H1 (cell line): ENCODE results near the gene LFNG. TPM values are rescaled to one million over a fixed set of nuclear protein-coding genes. Genes with fewer than 3 reads are reported as not detected.

Source experiments
- CTCF ChIA-PET: fragments of 300-600 bp; sonication (Branson Sonifier 250); formaldehyde crosslinking; loops from one replicate; lab custom pipeline; 2021; ENCODE audit not compliant: partially characterized antibody; lab: Charles Lee
- POLR2A ChIA-PET: fragments of 300-600 bp; sonication (Branson Sonifier 250); formaldehyde crosslinking; loops from one replicate; lab custom pipeline; 2021; ENCODE audit warnings: inconsistent platforms; ENCODE audit not compliant: partially characterized antibody; lab: Charles Lee
- DNase-seq, 2 experiments: peaks; one replicate each; pipeline versions ENCODE4 v3.0.0 to v3.0.0-alpha.2; 2010 to 2022; ENCODE audit warnings: low spot score in 2 of 2, low read depth in 1 of 2, mixed read lengths in 1 of 2
- FAIRE-seq: peaks from 2 replicates; lab custom pipeline; 2011; peaks lifted over from hg19 to GRCh38; lab: Jason Lieb, UNC
- H2AFZ ChIP-seq: 2 replicates; pipeline ENCODE4 v1.8.1; 2012; ENCODE audit warnings: low read length, inconsistent platforms
- H2AK5ac ChIP-seq: 2 replicates; pipeline ENCODE4 v1.6.1; 2013; ENCODE audit warnings: low read depth, low read length
- H2BK120ac ChIP-seq: replicated peaks from 2 replicates; pipeline ENCODE3; 2013; ENCODE audit warnings: low read depth, low read length, inconsistent platforms
- H2BK12ac ChIP-seq: 2 replicates; pipeline ENCODE4 v1.6.1; 2013; ENCODE audit warnings: low read depth, low read length
- H2BK15ac ChIP-seq: 2 replicates; pipeline ENCODE4 v1.6.1; 2013; ENCODE audit warnings: low read length
- H2BK20ac ChIP-seq: 2 replicates; pipeline ENCODE4 v1.6.1; 2013; ENCODE audit warnings: low read length
- H2BK5ac ChIP-seq: 2 replicates; pipeline ENCODE4 v1.6.1; 2013; ENCODE audit warnings: low read depth, low read length
- H3K14ac ChIP-seq: 2 replicates; pipeline ENCODE4 v1.6.1; 2013; ENCODE audit warnings: inconsistent platforms; ENCODE audit not compliant: insufficient read length
- H3K18ac ChIP-seq: 2 replicates; pipeline ENCODE4 v1.6.1; 2013; ENCODE audit warnings: low read length; ENCODE audit errors: extremely low read depth
- H3K23ac ChIP-seq: 2 replicates; pipeline ENCODE4 v1.6.1; 2013; ENCODE audit warnings: inconsistent platforms; ENCODE audit not compliant: insufficient read length
- H3K23me2 ChIP-seq: 2 replicates; pipeline ENCODE4 v1.6.1; 2013; ENCODE audit warnings: low read depth, low read length
- H3K27ac ChIP-seq: 2 replicates; pipeline ENCODE4 v1.6.1; 2011; ENCODE audit warnings: low read depth, low read length, inconsistent platforms
- H3K27me3 ChIP-seq, 4 experiments: replicated peaks in 1 of 4; 1 replicate in 1 of 4; 2 replicates in 3 of 4; pipeline versions ENCODE4 v1.6.1 to v1.8.1; 2011 to 2013; ENCODE audit warnings: low read length in 3 of 4, mild to moderate bottlenecking in 3 of 4, inconsistent platforms in 2 of 4, mixed read lengths in 2 of 4, moderate library complexity in 1 of 4; ENCODE audit not compliant: control insufficient read depth in 3 of 4, insufficient read depth in 3 of 4; ENCODE audit errors: extremely low read depth in 1 of 4
- H3K36me3 ChIP-seq, 4 experiments: 2 replicates each; pipeline versions ENCODE4 v1.6.1 to v1.8.1; 2011 to 2013; ENCODE audit warnings: mild to moderate bottlenecking in 4 of 4, low read length in 3 of 4, moderate library complexity in 2 of 4, control low read depth in 1 of 4, inconsistent platforms in 1 of 4; ENCODE audit not compliant: insufficient read depth in 4 of 4, control insufficient read depth in 2 of 4
- H3K4ac ChIP-seq: replicated peaks from 2 replicates; pipeline ENCODE3; 2013; ENCODE audit warnings: low read length, low read depth, mixed read lengths, inconsistent platforms; ENCODE audit not compliant: insufficient read length
- H3K4me1 ChIP-seq, 4 experiments: replicated peaks in 1 of 4; 1 replicate in 1 of 4; 2 replicates in 3 of 4; pipeline versions ENCODE4 v1.6.1 to v1.8.1; 2011 to 2013; ENCODE audit warnings: low read length in 3 of 4, inconsistent platforms in 2 of 4, mixed read lengths in 1 of 4; ENCODE audit not compliant: insufficient read depth in 4 of 4, control insufficient read depth in 3 of 4
- H3K4me2 ChIP-seq, 2 experiments: 2 replicates each; pipeline versions ENCODE4 v1.6.1 to v1.8.1; 2011 to 2013; ENCODE audit warnings: low read depth in 2 of 2, low read length in 2 of 2, control low read depth in 1 of 2, inconsistent platforms in 1 of 2, mild to moderate bottlenecking in 1 of 2; ENCODE audit not compliant: insufficient read depth in 1 of 2
- H3K4me3 ChIP-seq, 4 experiments: fragments of 200-600, 300-600 bp in 1 of 4; sonication (generic), shearing (Covaris generic), sonication (Bioruptor Twin) in 1 of 4; 2 replicates each; pipeline versions ENCODE4 v1.5.1 to v1.8.1; 2011 to 2016; ENCODE audit warnings: low read length in 4 of 4, low read depth in 3 of 4, control low read depth in 2 of 4, inconsistent platforms in 2 of 4, mild to moderate bottlenecking in 2 of 4, mixed read lengths in 1 of 4, moderate library complexity in 1 of 4; ENCODE audit not compliant: insufficient read depth in 2 of 4; ENCODE audit errors: extremely low read depth in 1 of 4
- H3K56ac ChIP-seq: replicated peaks from 2 replicates; pipeline ENCODE3; 2013; ENCODE audit warnings: low read depth, mild to moderate bottlenecking, mixed read lengths, low read length, inconsistent platforms; ENCODE audit not compliant: insufficient read length
- H3K79me1 ChIP-seq: 2 replicates; pipeline ENCODE4 v1.6.1; 2013; ENCODE audit warnings: low read depth, low read length, control low read depth
- H3K79me2 ChIP-seq, 2 experiments: 2 replicates each; pipeline versions ENCODE4 v1.6.1 to v1.8.1; 2012 to 2013; ENCODE audit warnings: low read length in 2 of 2, mild to moderate bottlenecking in 2 of 2, inconsistent platforms in 1 of 2; ENCODE audit not compliant: insufficient read depth in 2 of 2, control insufficient read depth in 1 of 2
- H3K9ac ChIP-seq, 4 experiments: replicated peaks in 1 of 4; 1 replicate in 1 of 4; 2 replicates in 3 of 4; pipeline versions ENCODE4 v1.6.1 to v1.8.1; 2011 to 2013; ENCODE audit warnings: low read depth in 3 of 4, low read length in 3 of 4, control low read depth in 2 of 4, mild to moderate bottlenecking in 2 of 4, moderate library complexity in 2 of 4, inconsistent platforms in 1 of 4; ENCODE audit errors: extremely low read depth in 1 of 4
- H3K9me3 ChIP-seq, 2 experiments: 2 replicates each; pipeline versions ENCODE4 v1.6.1 to v1.8.1; 2012 to 2013; ENCODE audit warnings: mild to moderate bottlenecking in 2 of 2, moderate library complexity in 2 of 2, control low read depth in 1 of 2, inconsistent platforms in 1 of 2, low read depth in 1 of 2, low read length in 1 of 2, mixed read lengths in 1 of 2; ENCODE audit not compliant: insufficient read depth in 2 of 2
- H4K20me1 ChIP-seq, 2 experiments: replicated peaks in 1 of 2; 2 replicates each; pipeline versions ENCODE3 to v1.8.1; 2011 to 2013; ENCODE audit warnings: inconsistent platforms in 2 of 2, low read length in 2 of 2, mild to moderate bottlenecking in 1 of 2; ENCODE audit not compliant: insufficient read depth in 2 of 2, control insufficient read depth in 1 of 2
- H4K5ac ChIP-seq: 2 replicates; pipeline ENCODE4 v1.6.1; 2013; ENCODE audit warnings: low read length, low read depth, mixed read lengths, inconsistent platforms; ENCODE audit not compliant: insufficient read length
- H4K8ac ChIP-seq: 2 replicates; pipeline ENCODE4 v1.8.0; 2013; ENCODE audit warnings: mild to moderate bottlenecking, moderate library complexity, low read length, inconsistent platforms; ENCODE audit not compliant: insufficient read depth; ENCODE audit errors: extremely low read depth
- H4K91ac ChIP-seq: replicated peaks from 2 replicates; pipeline ENCODE3; 2013; ENCODE audit warnings: low read length, mixed read lengths, inconsistent platforms; ENCODE audit not compliant: insufficient read length
- BCL11A ChIP-seq, 2 experiments: IDR thresholded peaks; one replicate each; pipeline ENCODE4 v1.6.1; 2011; ENCODE audit warnings: low read depth in 2 of 2, low read length in 2 of 2, mild to moderate bottlenecking in 2 of 2
- CEBPB ChIP-seq: IDR thresholded peaks from 2 replicates; pipeline ENCODE4 v1.6.1; 2012; ENCODE audit warnings: low read depth, low read length
- CHD1 ChIP-seq: IDR thresholded peaks from 2 replicates; pipeline ENCODE4 v1.6.1; 2012; ENCODE audit warnings: low read depth, low read length, improper control_type of control experiment
- EP300 ChIP-seq, 2 experiments: IDR thresholded peaks; 1 replicate in 1 of 2; 2 replicates in 1 of 2; pipeline ENCODE4 v1.6.1; 2011 to 2012; ENCODE audit warnings: low read depth in 2 of 2, low read length in 2 of 2, mild to moderate bottlenecking in 2 of 2, borderline replicate concordance in 1 of 2, inconsistent platforms in 1 of 2, moderate library complexity in 1 of 2
- JUN ChIP-seq: IDR thresholded peaks from 2 replicates; pipeline ENCODE4 v1.6.1; 2011; ENCODE audit warnings: low read depth, mild to moderate bottlenecking, improper control_type of control experiment, low read length
- RAD21 ChIP-seq, 2 experiments: IDR thresholded peaks in 1 of 2; conservative IDR thresholded peaks in 1 of 2; 2 replicates each; pipeline ENCODE4 v1.6.1; 2011; ENCODE audit warnings: low read depth in 2 of 2, low read length in 2 of 2, improper control_type of control experiment in 1 of 2, inconsistent platforms in 1 of 2, mild to moderate bottlenecking in 1 of 2, moderate library complexity in 1 of 2
- SAP30 ChIP-seq: fragments of 300-600 bp; sonication (generic); IDR thresholded peaks from 2 replicates; pipeline ENCODE4 v1.7.1; 2012; ENCODE audit warnings: low read length, moderate library complexity, mild to moderate bottlenecking, inconsistent platforms; ENCODE audit not compliant: insufficient read depth, insufficient replicate concordance
- WGBS, 2 experiments: shearing (Covaris generic) in 1 of 2; methylation state at CpG; one replicate each; pipeline versions ENCODE4 v1.1.6 to v1.1.7; 2013 to 2015; ENCODE audit warnings: low lambda C conversion rate in 2 of 2, mixed read lengths in 2 of 2, inconsistent platforms in 1 of 2, low coverage in 1 of 2, missing lambda C conversion rate in 1 of 2; ENCODE audit not compliant: insufficient replicate concordance in 2 of 2, insufficient coverage in 1 of 2, insufficient read length in 1 of 2; ENCODE audit errors: extremely low coverage in 1 of 2, missing lambda C conversion rate in 1 of 2; 5-methylcytosine and 5-hydroxymethylcytosine counted together
- polyA plus RNA-seq, 7 experiments: library from polyadenylated mRNA; depleted of rRNA in 3 of 7; stranded (reverse) in 5 of 7; unstranded in 2 of 7; fragments of >200 nt in 5 of 7; fragments of 200-250 nt in 2 of 7; gene quantifications; 1 replicate in 5 of 7; 2 replicates in 1 of 7; 4 replicates in 1 of 7; pipeline versions ENCODE4 v1.2.1 to v1.2.3, GENCODE V29; 2011 to 2013; ENCODE audit warnings: missing spikeins in 2 of 7, mixed read lengths in 2 of 7
- total RNA-seq: library from RNA; stranded (reverse); fragmentation: NEBNext Ultra II Directional; extraction: Animal tissue kit (Norgen Biotek cat#: 25700); gene quantifications from 2 replicates; pipeline ENCODE4 v1.2.1, GENCODE V29; 2021
- TF ChIP-seq, protein P1 (sequence below), 3 experiments: IDR thresholded peaks; 1 replicate in 2 of 3; 2 replicates in 1 of 3; pipeline versions ENCODE4 v1.5.1 to v1.6.1; 2011; ENCODE audit warnings: low read length in 3 of 3, mild to moderate bottlenecking in 3 of 3, inconsistent platforms in 2 of 3, low read depth in 1 of 3, moderate library complexity in 1 of 3; ENCODE audit not compliant: insufficient read depth in 1 of 3; ENCODE audit errors: control extremely low read depth in 1 of 3

Gene LFNG
- total and polyA plus RNA-seq, 2 of the 8 experiments (the other 6 are each of a cell fraction or from before 2014, with no cell fraction given): 31.6 to 35.6 TPM

- TF ChIP-seq CHD1 (no peak), JUN (no peak), SAP30 (no peak), BCL11A (IDR thresholded peaks at IDR 0.05; ENCODE audit: low read depth in 2 of 2, low read length in 2 of 2) (no peak), RAD21 (IDR thresholded peaks at IDR 0.05 in 1 of 2, conservative IDR thresholded peaks at IDR 0.05 in 1 of 2; ENCODE audit: low read depth in 2 of 2, low read length in 2 of 2) (peak; percentile 10 to 34; a peak in 1 of 4 replicates), EP300 (IDR thresholded peaks at IDR 0.05; ENCODE audit: borderline replicate concordance in 1 of 2, low read depth in 2 of 2, low read length in 2 of 2) (no peak), CEBPB (no peak)
- TF ChIP-seq, protein P1, sequence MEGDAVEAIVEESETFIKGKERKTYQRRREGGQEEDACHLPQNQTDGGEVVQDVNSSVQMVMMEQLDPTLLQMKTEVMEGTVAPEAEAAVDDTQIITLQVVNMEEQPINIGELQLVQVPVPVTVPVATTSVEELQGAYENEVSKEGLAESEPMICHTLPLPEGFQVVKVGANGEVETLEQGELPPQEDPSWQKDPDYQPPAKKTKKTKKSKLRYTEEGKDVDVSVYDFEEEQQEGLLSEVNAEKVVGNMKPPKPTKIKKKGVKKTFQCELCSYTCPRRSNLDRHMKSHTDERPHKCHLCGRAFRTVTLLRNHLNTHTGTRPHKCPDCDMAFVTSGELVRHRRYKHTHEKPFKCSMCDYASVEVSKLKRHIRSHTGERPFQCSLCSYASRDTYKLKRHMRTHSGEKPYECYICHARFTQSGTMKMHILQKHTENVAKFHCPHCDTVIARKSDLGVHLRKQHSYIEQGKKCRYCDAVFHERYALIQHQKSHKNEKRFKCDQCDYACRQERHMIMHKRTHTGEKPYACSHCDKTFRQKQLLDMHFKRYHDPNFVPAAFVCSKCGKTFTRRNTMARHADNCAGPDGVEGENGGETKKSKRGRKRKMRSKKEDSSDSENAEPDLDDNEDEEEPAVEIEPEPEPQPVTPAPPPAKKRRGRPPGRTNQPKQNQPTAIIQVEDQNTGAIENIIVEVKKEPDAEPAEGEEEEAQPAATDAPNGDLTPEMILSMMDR (IDR thresholded peaks at IDR 0.05; ENCODE audit: control extremely low read depth in 1 of 3, insufficient read depth in 1 of 3, low read depth in 1 of 3, low read length in 3 of 3): peak in 1 of 3 experiments; percentile 25; a peak in 1 of 4 replicates
- FAIRE-seq (no peak), DNase-seq (no peak)
- H4K8ac ChIP-seq: no peak overlapping the region
- H3K14ac ChIP-seq: no peak overlapping the region
- POLR2A ChIA-PET: interaction anchor here (0.6 to 1.2 kb wide), 3 partner anchors 9 to 70 kb away, joined by 3 read pairs; partner anchors contain the start of gene CHST12
- no peak overlapping the region for H3K18ac ChIP-seq
- H3K9ac ChIP-seq: no peak overlapping the region
- H2AK5ac ChIP-seq: no peak overlapping the region; the same call in 1 of the 2 replicates
- H3K36me3 ChIP-seq: no peaks in the 10 kb centered on the region
- no peak overlapping the region for H3K27ac ChIP-seq
- no peaks in the 10 kb centered on the region for H3K79me2 ChIP-seq
- H3K4me1 ChIP-seq: peaks cover 0 to 33% (median 21%) of the 10 kb centered on the region in 4 experiments; a peak in 6 of 7 replicates
- no peak overlapping the region for H4K5ac ChIP-seq
- no peak overlapping the region for H2BK120ac ChIP-seq
- H3K4me3 ChIP-seq: no peak overlapping the region
- peak overlapping the region; percentile 94 for H3K4ac ChIP-seq
- no peak overlapping the region for H2AFZ ChIP-seq
- no peaks in the 10 kb centered on the region for H3K9me3 ChIP-seq
- H3K79me1 ChIP-seq: no peaks in the 10 kb centered on the region
- CTCF ChIA-PET: interaction anchor here (0.6 to 15.9 kb wide), 7 partner anchors 14 to 945 kb away, joined by 3 to 266 read pairs (median 4); no protein-coding TSS in a partner anchor
- H4K91ac ChIP-seq: peak overlapping the region; percentile 65
- H3K27me3 ChIP-seq: no peaks in the 10 kb centered on the region; a peak in 2 of 7 replicates
- no peak overlapping the region for H3K56ac ChIP-seq
- H2BK12ac ChIP-seq: peak overlapping the region; percentile 45; the same call in 1 of the 2 replicates
- H4K20me1 ChIP-seq: no peaks in the 10 kb centered on the region
- H3K23ac ChIP-seq: no peak overlapping the region
- WGBS, 2 experiments: 89% methylated on average over 6 of the region's 6 CpGs; no CpG with 5 or more reads in 1 of the 2 experiments
- no peaks in the 10 kb centered on the region; the same call in 1 of the 2 replicates for H3K23me2 ChIP-seq
- H2BK20ac ChIP-seq: peak overlapping the region; percentile 90; the same call in 1 of the 2 replicates
- H2BK15ac ChIP-seq: no peak overlapping the region
- peak overlapping the region; percentile 3; the same call in 1 of the 2 replicates for H2BK5ac ChIP-seq
- no peak overlapping the region for H3K4me2 ChIP-seq
These were observed 46.8 kb upstream of the LFNG start for GRCh38 chr7:2472739-2473138.
